Measurements from ENCODE around the gene RABEP1. TPM values are rescaled to one million over a fixed set of nuclear protein-coding genes. Genes with fewer than 3 reads are reported as not detected.

The RABEP1 gene
- total RNA-seq, 1 experiment from 2014 or later: 53.0 TPM

- H3K4me2 ChIP-seq: no peak overlapping the region
- POLR2A ChIA-PET (ENCODE audit: unreplicated experiment): no interaction called here
Measured at GRCh38 chr17:5241861-5242671, 40.0 kb upstream of the RABEP1 start.

GRCh38 chr17:5247621-5248020 is 34.5 kb upstream of the RABEP1 start:
- no peaks in the 10 kb centered on the region for H3K27me3 ChIP-seq (ENCODE audit: insufficient read depth, low read depth)
- no peaks in the 10 kb centered on the region for H4K20me1 ChIP-seq (ENCODE audit: insufficient read depth)
- H2AFZ ChIP-seq: no peak overlapping the region
- BruUV-seq (replicated peaks): no TSS peak
- no peak overlapping the region for H3K27ac ChIP-seq
- no peaks in the 10 kb centered on the region for H3F3A ChIP-seq (ENCODE audit: insufficient read depth, low read depth)
- intact Hi-C loops (cut with micrococcal nuclease; ENCODE audit: unreplicated experiment): loop anchor here (5.0 to 10.0 kb wide), 3 partner anchors 135 to 1177 kb away; partner anchors contain the start of gene NUP88
- no peak overlapping the region for H3K4me2 ChIP-seq
- H3K9me3 ChIP-seq (ENCODE audit: insufficient read depth, low read depth): no peaks in the 10 kb centered on the region
- no peak overlapping the region for H3K4me3 ChIP-seq
- TF ChIP-seq CTCF (conservative IDR thresholded peaks at IDR 0.05) (no peak), EZH2 (IDR thresholded peaks at IDR 0.05; ENCODE audit: low read depth) (no peak)
- DNase-seq: no peak
- H3K9me2 ChIP-seq (ENCODE audit: insufficient read depth): no peaks in the 10 kb centered on the region
- no peaks in the 10 kb centered on the region for H3K4me1 ChIP-seq (replicated peaks; ENCODE audit: insufficient read depth)
- no peaks in the 10 kb centered on the region for H3K36me3 ChIP-seq (ENCODE audit: low read depth)
- H3K79me2 ChIP-seq (ENCODE audit: low read depth): no peaks in the 10 kb centered on the region
- POLR2A ChIA-PET (ENCODE audit: unreplicated experiment): no interaction called here
- CTCF ChIA-PET: interaction anchor here (0.8 kb wide), 1 partner anchor 60 kb away, joined by 3 read pairs; no protein-coding TSS in a partner anchor

More at GRCh38 chr17:5241861-5242671, 40.0 kb upstream of the RABEP1 start:
- Histone ChIP-seq H3F3A (ENCODE audit: insufficient read depth, low read depth) (no peaks in the 10 kb centered on the region), H3K9me2 (ENCODE audit: insufficient read depth) (no peaks in the 10 kb centered on the region), H2AFZ (no peak overlapping the region), H3K9me3 (ENCODE audit: insufficient read depth, low read depth) (no peaks in the 10 kb centered on the region), H3K79me2 (ENCODE audit: low read depth) (no peaks in the 10 kb centered on the region), H3K27ac (no peak overlapping the region), H3K4me3 (no peak overlapping the region), H4K20me1 (ENCODE audit: insufficient read depth) (no peaks in the 10 kb centered on the region), H3K4me1 (replicated peaks; ENCODE audit: insufficient read depth) (no peaks in the 10 kb centered on the region), H3K27me3 (ENCODE audit: insufficient read depth, low read depth) (no peaks in the 10 kb centered on the region), H3K36me3 (ENCODE audit: low read depth) (no peaks in the 10 kb centered on the region)
- TF ChIP-seq CTCF (conservative IDR thresholded peaks at IDR 0.05) (no peak), EZH2 (IDR thresholded peaks at IDR 0.05; ENCODE audit: low read depth) (no peak)
- DNase-seq: no peak
- CTCF ChIA-PET: no interaction called here
- no TSS peak for BruUV-seq (replicated peaks)
- intact Hi-C loops (cut with micrococcal nuclease; ENCODE audit: unreplicated experiment): loop anchor here (10.0 kb wide), 2 partner anchors 173 to 1183 kb away; partner anchors contain the start of gene NUP88

- Histone ChIP-seq H3K36me3 (ENCODE audit: low read depth) (no peaks in the 10 kb centered on the region), H3F3A (ENCODE audit: insufficient read depth, low read depth) (no peaks in the 10 kb centered on the region), H3K79me2 (ENCODE audit: low read depth) (no peaks in the 10 kb centered on the region), H4K20me1 (ENCODE audit: insufficient read depth) (no peaks in the 10 kb centered on the region), H3K4me2 (no peak overlapping the region), H3K4me1 (replicated peaks; ENCODE audit: insufficient read depth) (no peaks in the 10 kb centered on the region), H3K27me3 (ENCODE audit: insufficient read depth, low read depth) (no peaks in the 10 kb centered on the region), H3K9me3 (ENCODE audit: insufficient read depth, low read depth) (no peaks in the 10 kb centered on the region), H3K9me2 (ENCODE audit: insufficient read depth) (no peaks in the 10 kb centered on the region), H3K27ac (no peak overlapping the region), H2AFZ (no peak overlapping the region), H3K4me3 (no peak overlapping the region)
- TF ChIP-seq EZH2 (IDR thresholded peaks at IDR 0.05; ENCODE audit: low read depth) (no peak), CTCF (conservative IDR thresholded peaks at IDR 0.05) (no peak)
- ChIA-PET POLR2A (ENCODE audit: unreplicated experiment) (no interaction called here), CTCF (interaction anchor here (0.6 to 0.7 kb wide), 2 partner anchors 63 to 194 kb away, joined by 3 to 7 read pairs; no protein-coding TSS in a partner anchor)
- no peak for DNase-seq
- BruUV-seq (replicated peaks): no TSS peak
- intact Hi-C loops (cut with micrococcal nuclease; ENCODE audit: unreplicated experiment): loop anchor here (1.0 to 10.0 kb wide), 5 partner anchors 58 to 1176 kb away; partner anchors contain the start of genes C1QBP and NUP88
Measured at GRCh38 chr17:5248821-5249479, 33.1 kb upstream of the RABEP1 start.
